ENCODE data around the gene NUDT17. TPM values are rescaled to one million over a fixed set of nuclear protein-coding genes. Genes with fewer than 3 reads are reported as not detected.

NUDT17 gene
- total and polyA plus RNA-seq, 2 of the 8 experiments (the other 6 are each of a cell fraction or from before 2014, with no cell fraction given), result 2.7 to 4.1 TPM

- no peak for TF ChIP-seq TAF1 (IDR thresholded peaks at IDR 0.05; ENCODE audit: low read depth, low read length)
- no peak for TF ChIP-seq RBBP5 (IDR thresholded peaks at IDR 0.05; ENCODE audit: borderline replicate concordance, low read depth, low read length)
- TF ChIP-seq HDAC6 (IDR thresholded peaks at IDR 0.05; ENCODE audit: low read depth, low read length), result no peak
- TF ChIP-seq GABPA (IDR thresholded peaks at IDR 0.05; ENCODE audit: borderline replicate concordance, insufficient read depth, low read length), result no peak
- TF ChIP-seq, protein P1, sequence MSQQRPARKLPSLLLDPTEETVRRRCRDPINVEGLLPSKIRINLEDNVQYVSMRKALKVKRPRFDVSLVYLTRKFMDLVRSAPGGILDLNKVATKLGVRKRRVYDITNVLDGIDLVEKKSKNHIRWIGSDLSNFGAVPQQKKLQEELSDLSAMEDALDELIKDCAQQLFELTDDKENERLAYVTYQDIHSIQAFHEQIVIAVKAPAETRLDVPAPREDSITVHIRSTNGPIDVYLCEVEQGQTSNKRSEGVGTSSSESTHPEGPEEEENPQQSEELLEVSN (IDR thresholded peaks at IDR 0.05), result no peak
- TF ChIP-seq CBX5 (IDR thresholded peaks at IDR 0.05; ENCODE audit: low read depth, low read length), result no peak
Observed at GRCh38 chr1:145804235-145805045, 41.0 kb upstream of the NUDT17 start (continued).
